HG03280 (cell line): ENCODE measurements around the gene MPHOSPH9.

Experiments used
- ATAC-seq: cut with Tn5 transposase; IDR thresholded peaks from one replicate; pipeline ENCODE4 v1.9.1; 2021; ENCODE audit warnings: mild to moderate bottlenecking, moderate library complexity; ENCODE audit not compliant: unreplicated experiment

Gene MPHOSPH9, protein sequence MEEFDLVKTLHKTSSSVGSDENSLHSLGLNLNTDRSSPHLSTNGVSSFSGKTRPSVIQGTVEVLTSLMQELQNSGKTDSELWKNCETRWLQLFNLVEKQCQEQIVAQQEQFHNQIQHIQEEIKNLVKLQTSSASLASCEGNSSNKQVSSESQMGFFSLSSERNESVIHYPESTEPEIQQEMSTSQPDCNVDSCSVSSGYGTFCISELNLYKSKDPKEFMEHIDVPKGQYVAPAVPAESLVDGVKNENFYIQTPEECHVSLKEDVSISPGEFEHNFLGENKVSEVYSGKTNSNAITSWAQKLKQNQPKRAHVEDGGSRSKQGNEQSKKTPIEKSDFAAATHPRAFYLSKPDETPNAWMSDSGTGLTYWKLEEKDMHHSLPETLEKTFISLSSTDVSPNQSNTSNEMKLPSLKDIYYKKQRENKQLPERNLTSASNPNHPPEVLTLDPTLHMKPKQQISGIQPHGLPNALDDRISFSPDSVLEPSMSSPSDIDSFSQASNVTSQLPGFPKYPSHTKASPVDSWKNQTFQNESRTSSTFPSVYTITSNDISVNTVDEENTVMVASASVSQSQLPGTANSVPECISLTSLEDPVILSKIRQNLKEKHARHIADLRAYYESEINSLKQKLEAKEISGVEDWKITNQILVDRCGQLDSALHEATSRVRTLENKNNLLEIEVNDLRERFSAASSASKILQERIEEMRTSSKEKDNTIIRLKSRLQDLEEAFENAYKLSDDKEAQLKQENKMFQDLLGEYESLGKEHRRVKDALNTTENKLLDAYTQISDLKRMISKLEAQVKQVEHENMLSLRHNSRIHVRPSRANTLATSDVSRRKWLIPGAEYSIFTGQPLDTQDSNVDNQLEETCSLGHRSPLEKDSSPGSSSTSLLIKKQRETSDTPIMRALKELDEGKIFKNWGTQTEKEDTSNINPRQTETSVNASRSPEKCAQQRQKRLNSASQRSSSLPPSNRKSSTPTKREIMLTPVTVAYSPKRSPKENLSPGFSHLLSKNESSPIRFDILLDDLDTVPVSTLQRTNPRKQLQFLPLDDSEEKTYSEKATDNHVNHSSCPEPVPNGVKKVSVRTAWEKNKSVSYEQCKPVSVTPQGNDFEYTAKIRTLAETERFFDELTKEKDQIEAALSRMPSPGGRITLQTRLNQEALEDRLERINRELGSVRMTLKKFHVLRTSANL

DNA sequence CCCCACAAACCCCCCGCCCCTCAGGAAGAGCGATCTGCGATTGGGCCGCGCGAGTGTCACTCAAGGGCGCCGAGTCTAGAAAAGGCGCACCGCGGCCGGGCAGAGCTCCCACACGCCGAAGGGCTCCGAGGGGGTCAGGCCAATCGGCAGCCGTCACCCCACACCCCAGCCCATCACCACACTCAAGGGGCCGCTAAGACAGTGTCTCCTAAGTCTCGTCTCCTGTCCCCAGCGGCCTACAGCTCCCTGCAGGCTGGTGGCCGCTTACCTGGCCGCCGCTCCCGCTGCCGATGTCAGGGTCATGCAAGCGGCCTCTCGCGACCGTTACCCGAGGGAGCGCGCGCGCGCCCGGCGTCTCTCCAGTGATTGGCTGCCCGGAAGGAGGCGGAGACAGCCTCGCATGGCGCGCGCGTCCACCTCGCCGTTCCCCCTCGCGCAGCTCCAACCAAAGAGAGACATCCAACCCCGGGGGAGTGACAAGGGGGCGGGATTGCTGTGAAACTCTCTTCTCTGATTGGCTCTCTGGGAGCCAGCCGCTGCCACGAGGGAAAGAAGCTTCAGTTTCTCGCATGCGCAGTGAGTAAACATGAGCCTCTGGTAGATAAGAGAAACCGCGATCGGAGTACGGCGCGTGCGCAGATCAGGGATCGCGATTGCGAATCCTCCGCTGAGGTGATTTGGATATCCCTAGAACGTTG is at the start of gene MPHOSPH9, which contains the start of gene MTRFR:
MPHOSPH9 (minus strand) TSS at position 335 of the 698 bp plus-strand sequence. CDS start 2,777 bp downstream, outside the sequence.
MTRFR (plus strand) TSS at position 630 of the 698 bp plus-strand sequence. CDS start 20,239 bp downstream, outside the sequence.
- peak; percentile 84 for ATAC-seq

DNA sequence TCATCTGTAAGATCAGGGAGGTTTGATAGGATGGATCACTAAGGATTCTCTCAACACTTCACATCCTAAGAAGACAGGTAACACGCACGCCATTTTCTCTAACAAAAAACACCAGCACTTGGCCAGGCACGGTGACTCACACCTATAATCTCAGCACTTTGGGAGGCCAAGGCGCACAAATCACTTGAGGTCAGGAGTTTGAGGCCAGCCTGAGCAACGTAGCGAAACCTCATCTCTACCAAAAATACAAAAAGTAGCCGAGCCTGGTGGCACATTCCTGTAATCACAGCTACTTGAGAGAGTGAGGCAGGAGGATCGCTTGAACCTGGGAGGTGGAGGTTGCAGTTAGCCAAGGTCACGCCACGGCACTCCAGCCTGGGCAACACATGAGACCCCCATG is 49.2 kb upstream of the MPHOSPH9 start:
- no peak for ATAC-seq

DNA sequence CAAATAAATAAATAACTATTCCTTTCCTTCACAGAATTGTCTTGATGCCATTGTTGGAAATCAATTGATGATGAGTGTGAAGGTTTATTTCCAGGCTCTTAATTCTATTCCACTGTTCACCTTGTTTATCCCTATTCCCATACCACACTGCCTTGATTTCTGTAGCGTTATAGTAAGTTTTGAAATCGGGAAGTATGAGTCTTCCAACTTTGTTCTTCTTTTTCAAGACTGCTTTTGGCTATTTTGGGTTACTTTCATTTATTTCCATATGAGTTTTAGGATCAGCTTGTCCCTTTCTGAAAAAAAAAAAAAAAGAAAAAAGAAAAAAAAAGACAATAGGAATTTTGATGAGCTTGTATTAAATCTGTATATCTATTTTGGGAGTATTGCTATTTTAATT is 48.0 kb upstream of the MPHOSPH9 start:
- ATAC-seq = no peak

DNA sequence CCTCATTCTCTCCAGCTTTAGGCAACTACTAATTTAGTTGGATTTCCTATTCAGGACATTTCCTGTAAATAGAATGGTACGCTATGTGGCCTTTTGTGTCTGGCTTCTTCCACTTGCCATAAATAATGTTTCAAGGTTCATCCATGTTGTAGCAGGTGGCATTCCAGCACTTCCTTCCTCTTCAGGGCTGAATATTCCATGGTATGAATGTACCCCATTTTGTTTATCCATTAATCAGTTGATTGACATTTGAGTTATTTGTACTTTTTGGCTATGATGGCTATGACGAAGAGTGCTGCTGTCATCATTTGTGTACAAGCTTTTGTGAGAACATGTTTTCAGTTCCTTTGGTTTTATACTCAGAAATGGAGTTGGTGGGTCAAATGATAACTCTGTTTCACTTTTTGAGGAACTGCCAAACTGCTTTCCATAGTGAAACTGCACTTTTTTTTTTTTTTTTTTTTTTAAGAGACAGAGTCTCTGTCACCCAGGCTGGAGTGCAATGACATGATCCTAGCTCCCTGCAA is 45.2 kb upstream of the MPHOSPH9 start:
- ATAC-seq = peak; percentile 81

DNA sequence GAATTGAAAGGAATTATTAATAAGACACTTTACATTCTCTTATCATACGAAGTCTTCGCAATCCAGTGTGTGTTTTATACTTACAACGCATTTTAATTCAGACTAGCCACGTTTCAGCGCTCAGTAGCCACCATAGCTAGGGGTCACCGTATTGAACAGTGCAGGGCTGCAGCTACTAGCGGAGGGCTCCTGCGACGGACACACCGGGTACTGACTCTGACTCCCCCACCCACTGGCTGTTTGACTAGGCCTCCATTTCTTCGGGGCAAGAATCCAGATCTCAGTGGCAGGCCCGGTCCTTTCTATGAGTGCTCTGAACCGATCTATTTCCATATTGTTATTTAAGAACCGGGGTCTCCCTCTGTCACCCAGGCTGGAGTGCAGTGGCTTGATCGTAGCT is 40.2 kb upstream of the MPHOSPH9 start:
- ATAC-seq = no peak

DNA sequence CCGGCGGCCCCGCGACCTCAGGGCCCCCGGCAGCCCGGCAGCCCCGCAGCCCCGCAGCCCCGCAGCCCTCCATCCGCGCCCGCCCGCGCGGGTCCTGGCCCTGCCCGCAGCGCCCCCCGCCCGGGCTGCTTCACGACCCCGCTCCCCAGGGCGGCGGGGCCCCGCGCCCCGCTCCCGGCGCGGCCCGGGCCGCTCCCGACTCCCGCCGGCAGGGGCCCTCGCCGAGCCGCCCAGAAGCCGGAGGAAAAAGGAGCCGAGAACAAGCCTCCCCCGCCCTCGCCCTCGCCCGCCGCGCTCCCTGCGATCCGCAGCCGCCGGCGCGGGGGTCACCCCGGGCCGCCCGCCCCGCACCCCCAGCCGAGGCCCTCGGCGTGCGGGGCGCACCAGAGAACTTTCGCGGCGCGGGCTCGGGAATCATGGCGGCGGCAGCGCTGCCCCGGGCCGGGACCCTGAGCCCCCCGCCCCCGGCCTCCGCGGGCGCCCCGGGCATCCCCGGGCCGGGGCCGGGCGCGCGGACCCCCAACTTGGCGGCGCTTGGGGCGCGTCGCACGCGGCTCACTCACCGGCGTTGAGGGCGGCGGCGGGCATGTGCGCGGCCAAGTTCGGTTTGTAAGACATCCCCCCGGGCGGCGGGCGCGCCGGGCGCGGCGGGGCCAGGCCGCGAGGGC is 38.2 kb upstream of the MPHOSPH9 start:
- peak; percentile 69 for ATAC-seq

DNA sequence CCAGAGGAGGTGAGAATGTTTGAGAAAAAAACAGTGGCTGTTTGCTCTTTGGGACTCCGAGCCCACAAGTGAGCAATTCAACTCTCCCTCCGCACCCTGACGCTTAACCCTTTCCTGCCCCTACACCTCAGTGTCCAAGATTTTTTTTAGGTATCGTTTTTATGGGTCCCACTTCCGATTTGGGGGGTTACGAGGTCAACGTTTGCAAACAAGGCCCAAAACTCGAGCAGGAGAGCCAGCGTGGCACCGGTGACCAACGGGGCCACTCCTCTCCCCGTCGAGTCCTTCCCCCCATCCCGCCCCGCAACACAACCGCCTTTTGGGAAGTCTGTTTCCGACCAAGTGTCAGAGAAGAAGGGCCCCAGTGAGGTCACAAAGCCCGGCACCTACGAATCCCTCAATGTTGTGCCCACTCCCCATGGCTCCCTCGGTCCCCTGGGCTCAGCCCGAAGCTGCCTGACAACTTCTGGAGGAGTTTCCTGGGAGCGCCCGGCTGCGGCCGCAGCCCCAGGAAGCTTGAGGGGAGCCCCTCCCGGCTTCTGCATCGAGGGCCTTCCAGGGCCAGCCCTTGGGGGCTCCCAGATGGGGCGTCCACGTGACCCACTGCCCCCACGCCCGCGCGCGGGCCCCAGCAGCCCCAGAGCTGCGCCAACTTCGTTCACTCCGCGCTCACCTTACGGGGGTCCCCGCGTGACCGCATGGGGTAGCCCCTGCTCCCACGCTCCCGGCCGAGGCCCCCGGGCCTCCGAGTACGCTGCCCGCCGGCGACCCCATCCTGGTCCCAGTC is 37.5 kb upstream of the MPHOSPH9 start:
- peak; percentile 9 for ATAC-seq

DNA sequence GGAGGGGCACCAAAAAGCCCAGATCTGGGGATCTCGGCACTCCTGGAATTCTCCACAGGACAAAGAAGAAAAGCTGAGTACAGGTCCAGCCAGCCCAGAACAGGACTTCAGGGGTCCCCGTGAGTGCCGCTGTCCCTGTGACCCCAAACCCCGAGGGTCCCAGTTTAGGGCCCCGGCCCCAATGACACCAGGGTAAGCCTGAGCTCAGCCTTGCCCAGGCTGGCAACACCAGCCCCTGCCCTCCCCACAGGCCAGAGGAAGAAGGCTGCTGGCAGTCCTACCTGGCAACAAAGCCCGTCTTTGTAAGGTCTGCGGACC is 36.9 kb upstream of the MPHOSPH9 start:
- ATAC-seq = no peak

DNA sequence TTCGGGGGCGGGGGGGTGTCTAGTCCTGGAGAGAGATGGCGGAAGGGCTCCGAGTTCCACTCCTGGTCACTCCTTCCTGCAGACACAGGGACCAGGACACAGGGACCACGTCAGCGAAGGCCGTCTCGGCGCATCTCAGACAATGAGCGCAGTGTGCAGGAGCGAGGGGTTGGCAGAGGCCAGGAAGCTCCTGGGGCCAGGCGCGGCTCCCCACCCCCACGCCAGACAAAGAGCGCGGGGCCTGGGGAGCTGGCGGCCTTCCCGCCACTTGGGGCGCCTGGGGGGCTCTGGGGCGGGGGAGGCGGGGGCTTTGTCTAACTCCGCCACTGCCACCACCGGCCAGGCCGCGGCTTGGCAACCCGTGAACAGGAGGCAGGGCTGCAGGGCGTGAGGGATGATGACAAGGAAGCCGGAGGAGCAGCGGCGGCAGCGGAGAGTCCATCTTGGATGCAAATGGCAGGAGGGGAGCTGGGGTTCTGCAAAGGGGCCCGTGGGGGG is 36.5 kb upstream of the MPHOSPH9 start:
- ATAC-seq = no peak

DNA sequence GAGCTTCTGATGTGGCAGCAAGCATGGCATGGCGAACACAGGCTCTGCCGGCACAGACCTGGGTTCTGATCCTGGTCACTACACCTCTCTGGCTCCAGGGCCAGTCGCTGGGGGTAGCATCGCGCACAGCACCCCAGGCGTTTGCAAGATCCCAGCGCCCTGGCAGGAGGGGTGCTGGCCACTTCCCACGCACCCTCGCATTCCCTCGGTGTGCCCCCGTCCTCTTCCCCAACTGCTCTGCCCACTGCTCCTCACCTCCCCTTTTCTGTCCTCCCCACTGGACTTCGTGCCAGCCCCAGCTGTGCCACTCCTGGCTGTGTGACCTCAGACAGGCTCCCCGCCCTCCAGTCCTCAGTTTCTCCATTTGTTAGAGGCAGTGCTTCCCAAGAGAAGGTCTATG is 35.9 kb upstream of the MPHOSPH9 start:
- ATAC-seq = no peak

DNA sequence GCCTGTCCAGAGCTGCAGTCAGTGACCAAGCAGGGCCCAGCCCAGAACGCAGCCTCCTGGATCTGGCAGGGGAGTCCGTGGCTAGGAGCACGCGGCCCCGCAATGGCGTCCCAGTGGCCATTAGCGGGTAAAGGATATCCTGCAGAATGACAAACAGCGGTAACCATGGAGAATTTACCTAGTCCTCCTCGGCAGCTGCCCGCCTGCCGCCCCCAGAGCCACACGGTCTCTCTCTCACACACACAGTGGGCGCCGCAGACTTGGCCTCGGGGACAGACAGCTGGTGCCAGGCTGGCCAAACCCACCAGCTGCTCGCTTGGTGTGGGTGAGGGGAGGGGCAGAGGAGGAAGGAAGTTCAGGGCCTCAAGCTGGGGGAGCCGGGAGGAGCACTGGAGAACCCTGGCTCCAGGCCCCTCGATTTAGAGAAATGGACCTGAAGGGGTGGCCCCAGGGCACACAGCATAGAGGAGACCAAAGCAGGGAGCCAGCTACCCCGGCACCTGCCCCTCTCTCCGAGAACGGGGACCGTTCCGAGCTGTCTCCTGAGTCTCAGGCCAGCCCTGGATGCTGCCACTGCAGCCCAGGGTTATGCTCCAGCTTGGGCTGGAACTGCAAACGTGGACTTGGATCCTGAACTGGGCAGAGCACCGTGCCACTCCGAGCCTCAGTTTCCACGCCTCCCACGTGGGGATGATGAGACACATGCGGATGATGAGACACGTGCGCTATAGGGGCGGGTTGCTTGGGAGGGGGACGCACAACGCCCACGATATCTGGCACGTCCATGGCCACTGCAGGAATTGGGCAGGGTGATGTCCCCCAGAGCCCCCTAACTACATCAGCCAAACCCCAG is 35.3 kb upstream of the MPHOSPH9 start:
- no peak for ATAC-seq

DNA sequence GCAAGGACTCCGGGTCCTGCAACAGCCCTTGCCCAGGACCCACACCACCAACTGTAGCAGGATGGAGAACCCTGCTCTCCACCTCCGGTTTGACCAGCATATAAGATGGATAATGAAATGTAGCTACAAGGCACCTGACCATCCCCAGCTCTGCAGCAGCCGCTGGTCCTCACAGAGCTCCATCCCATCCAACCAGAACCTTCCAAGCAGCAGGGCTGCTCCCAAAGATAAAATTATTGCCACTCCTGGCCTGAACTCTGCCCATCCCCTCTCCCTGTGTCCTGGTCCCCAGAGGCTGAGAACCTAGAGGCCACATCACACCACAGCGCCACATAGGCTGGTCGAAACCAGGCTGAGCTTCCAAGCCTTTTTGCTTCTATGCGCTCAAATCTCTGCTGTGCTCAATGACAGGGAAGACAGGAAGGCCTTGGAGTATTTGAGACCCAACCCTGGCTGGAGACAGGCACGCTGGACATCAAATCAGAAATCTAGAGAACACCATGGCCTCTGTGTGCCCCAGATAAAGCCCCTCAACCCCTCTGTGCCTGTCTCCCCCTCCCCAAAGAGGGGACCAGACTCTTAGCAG is 34.5 kb upstream of the MPHOSPH9 start:
- no peak for ATAC-seq

DNA sequence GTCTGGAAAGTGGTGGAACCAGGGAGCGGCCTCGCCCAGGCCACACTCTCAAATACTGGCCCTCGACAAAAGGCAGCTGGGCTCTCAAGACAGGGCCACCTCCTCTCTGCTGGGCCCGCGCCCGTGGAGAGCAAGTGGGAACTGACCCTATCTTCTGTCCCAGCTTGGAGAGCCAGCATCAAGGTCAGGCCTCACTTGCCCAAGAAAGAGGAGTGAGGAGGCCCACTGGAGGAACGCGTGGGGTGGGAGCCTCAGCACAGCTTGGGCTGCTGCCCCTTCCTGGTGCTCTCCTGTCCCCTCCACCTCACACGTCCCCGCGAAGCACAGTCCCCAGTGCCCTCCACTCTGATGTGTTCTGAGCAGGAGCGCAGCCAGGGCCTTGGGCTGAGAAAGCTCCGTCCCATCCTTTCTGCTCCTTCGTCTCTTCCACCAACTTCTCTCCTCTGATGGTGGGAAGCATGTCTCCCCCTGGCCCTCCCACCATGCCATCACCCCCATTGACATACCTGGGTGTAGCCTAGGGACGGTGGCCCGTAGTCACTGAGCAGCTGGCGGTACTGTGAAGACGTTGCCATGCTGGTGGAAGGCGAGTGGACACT is 33.8 kb upstream of the MPHOSPH9 start:
- ATAC-seq = no peak

DNA sequence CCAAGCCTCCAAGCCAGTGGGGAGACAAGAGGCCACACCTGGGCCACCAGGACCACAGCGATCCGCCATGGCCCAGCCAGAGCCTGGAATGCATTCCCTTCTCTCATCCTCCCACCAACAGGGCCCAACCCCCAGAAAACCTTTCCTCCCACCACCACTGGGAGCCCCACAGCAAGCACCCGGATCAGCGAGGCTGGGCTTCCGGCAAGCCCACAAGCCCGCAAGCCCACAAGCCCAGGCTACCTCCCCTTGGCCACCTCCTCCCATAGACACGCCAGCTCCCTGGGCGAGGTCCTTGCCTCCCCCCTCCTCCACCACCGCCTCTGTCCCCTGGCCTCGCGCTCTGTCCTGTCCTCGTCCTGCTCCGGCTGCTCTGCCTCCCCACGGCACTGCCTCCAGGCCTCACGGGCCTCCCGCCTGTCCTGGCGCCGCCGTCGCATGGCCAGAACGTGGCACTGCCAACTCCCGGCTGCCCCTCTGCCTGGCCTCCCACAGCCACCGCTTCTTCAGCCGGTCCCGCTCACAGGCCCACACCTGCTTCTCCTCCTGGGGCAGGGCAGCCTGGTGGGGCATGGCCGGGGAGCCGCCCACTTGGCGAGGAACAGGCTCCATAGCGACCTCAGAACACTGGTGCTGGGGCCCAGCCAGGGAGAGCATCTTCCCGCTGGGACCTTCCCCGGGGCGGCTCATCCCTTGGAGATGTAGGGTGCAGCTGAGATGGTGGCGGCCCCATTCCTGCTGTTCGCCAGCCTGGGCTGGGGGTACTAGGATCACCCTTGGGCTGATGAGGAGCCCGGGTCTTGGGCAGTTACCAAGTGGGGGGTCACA is 33.1 kb upstream of the MPHOSPH9 start:
- no peak for ATAC-seq

DNA sequence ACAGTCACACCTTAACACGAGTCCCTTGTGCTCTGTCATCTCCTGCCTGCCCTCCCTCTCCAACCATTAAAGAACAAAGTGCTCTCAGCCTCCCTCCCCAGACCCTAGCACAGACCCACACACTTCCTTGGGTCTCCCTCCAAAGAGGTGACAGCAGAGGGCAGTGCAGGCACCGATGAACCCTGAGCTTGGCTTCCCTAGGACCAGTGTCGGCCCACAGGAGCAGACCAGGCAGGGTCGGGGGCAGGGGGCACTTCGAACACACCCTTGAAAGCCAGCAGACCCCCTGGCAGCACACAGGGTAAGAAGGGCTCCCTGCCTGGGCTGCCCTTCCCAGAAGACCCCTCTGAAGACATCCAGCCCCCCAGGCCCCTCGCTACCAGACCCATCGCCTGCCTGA is 31.7 kb upstream of the MPHOSPH9 start:
- no peak for ATAC-seq

DNA sequence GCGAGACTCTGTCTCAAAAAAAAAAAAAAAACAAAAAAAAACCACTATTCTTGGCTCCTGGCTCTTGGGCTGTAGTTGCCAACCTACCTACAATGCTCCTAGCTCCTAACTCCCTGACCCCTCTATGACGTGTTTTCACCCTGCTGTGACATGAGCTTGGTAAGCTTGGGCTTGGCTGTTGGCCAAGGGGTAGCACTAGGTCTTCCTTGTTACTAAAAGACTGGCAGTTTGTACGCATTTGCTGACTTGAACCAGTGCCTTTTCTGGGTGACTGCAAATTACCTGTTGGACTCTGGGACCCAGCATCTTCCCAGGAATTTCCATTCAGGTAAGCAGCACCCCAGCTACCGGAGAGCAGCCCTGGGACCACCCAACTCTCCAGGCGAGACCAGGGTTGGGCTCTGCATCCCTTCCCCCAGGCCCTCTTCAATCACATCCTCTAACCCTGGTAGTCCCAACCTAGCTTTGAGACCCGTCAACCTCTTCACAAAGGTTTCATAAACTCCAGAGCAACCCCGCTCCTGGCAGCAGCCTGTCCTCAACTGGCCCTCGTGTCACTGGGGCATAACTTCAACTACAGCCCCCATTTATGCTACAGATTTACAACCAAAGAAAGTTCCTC is 30.4 kb upstream of the MPHOSPH9 start:
- no peak for ATAC-seq
